NOMO-1 (cell line): ENCODE measurements around the gene PAPPA2.
"Not testable (repeated sequence)": the region's sequence is repeated elsewhere in the genome, so short reads cannot be mapped to it uniquely, and the experiment has no call there.

Experiments
- DNase-seq, 2 experiments: peaks; one replicate each; lab custom pipeline; 2025; ENCODE audit not compliant: unreplicated experiment in 2 of 2; lab: John Stamatoyannopoulos, UW

Gene PAPPA2

DNA sequence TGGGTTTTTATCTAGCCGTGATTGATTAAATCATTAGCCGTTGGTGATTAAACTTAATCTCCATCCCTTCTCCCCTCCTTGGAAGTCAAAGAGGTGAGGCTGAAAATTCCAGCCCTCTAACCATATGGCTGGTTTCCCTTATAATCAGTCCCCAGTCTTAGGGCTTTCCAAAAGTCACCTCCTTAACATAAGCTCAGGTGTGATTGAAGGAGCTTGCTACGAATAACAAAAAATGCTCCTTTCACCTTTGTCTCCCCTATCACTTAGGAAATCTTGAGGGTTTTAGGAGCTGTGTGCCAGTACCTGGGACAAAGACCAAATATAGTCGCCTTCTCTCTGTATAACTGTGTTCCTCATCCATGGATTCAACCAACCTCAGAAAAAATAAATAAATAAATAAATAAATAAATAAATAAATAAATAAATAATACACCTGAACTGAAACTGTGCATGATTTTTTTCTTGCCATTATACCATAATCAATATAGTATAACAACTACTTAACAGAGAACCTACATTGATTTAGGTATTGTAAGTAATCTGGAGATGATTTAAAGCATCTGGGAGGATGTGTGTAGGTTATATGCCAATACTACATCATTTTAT is 82.2 kb downstream of the PAPPA2 start:
- no peak for DNase-seq

DNA sequence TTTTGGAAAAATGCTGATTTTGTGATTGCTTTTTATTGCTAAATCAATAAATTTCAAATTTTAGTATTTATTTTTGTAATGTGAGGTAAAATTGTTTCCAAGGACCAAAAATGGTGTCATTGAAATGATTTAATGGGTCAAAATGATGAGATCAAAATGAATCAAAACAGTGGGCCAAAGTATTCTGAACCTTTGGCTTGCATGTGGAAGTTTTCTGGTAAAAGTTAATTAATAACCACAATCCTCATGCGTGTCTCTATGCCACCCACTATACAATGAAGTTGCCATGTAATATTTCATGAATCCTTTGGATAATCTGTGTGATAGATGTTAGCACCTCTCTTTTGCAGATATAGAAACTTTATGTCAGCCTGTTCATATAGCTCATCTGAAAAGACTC is 83.8 kb downstream of the PAPPA2 start:
- DNase-seq = no peak

DNA sequence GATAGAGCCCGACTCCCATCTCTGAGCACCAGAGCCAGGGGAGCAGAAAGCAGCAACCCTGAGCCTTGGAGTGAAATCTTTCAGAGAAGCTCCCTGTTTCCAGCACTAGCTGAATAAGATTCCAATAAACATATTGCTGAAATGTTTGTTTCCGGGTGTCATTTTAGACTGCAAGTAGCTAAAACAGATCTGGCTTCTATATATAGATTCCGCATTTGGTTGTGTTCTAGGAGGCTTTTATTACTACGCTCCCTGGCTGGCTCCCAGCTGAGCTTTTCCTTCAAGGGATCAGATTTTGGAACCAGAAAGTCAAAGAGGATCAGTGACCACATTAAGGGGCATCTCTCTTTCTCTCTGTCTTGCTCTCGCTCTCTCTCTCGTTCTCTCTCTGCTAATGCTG is 88.2 kb downstream of the PAPPA2 start:
- DNase-seq = no peak

DNA sequence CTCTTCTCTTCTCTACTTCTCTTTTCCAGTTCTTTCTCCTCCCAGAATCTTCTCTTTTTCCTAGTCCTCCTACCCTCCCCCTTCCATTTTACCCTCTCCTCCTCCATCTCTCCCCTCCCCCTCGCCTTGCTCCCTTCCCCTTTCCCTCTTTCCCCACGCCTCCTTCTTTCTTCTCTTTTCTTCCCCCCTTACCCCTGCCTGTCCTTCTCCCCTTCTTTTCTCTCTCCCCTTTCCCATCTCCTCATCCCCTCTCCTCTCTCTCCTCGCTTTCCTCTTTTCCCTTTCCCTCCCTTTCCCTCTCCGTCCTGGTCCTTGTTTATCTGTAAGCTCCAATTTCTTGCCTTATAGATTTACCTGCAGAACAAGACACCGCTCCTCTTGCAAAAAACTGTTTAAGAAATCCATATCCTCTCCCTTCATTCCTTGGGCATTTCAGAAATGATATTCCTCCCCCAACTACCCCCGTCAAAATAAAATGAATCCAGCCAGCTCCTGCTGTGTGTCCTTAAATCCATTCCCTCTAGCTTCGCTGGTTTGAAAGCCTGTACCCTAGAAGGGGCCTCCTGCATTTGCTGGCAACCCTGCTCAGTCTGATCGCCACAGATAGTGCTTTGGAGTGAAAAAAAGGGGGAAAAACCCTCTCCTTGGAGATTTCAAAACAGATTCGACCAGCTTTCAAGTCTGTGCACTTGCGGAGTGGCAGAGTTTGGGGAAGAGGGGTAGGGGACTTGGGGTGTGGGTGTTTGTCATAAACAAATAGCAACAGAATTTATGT is 89.4 kb downstream of the PAPPA2 start:
- no peak for DNase-seq

DNA sequence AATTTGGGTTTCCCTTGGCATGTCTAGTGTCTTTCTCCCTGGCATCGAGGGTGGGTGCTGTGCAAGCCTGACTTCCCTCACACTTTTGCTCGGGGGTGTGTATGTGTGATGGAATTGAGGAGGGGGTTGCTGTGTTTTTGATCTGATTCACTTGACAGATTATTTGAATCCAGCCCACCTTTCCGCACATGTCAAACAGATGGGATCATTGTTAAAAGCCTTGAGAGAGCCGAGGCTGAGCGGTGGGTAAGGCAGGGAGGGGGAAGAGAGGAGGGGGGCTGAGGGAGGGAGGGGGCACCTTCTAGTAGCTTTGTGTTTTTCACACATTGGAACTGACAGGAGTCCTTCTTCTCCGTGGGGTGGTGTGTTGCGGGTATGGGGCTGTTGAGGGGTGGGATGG is 90.0 kb downstream of the PAPPA2 start:
- no peak for DNase-seq

DNA sequence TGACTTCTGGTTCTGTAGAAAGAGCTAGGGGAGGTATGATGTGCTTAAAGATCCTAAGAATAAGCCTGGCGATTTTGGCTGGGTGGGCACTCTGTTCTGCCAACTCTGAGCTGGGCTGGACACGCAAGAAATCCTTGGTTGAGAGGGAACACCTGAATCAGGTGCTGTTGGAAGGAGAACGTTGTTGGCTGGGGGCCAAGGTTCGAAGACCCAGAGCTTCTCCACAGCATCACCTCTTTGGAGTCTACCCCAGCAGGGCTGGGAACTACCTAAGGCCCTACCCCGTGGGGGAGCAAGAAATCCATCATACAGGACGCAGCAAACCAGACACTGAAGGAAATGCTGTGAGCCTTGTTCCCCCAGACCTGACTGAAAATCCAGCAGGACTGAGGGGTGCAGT is 93.3 kb downstream of the PAPPA2 start:
- DNase-seq = no peak

DNA sequence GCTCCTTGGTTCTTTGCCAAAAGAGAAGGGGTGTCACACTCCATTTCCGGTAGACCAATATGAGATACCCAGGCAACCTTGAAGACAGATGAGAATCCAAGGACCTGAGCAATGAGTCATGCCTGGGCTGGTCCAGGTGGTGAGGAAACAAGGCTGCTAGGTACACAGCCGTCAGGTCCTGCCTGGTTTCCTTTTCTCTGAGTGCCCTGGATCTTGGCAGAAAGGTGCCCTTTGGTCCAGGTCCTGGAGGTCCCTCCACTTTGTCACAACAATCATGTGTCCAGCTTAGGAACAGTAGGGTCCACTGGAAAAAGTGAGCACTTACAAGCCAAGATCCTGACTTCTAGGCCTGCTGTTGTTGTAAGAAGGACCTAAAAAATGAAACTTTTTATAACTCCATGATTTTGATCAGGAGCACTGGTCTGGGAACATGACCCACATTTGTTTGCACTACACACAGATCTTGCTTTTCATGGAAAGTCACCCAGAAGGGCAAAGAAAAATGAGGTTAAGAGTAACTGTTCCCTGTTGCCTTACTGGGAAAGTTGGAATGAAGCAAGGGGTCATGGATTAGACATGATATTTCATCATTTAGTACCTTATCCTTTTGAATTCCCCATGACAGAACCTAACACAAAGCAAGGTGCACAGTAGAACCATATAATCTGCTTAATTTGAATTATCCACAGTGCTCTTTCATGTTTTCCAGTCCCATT is 94.7 kb downstream of the PAPPA2 start:
- DNase-seq = no peak

DNA sequence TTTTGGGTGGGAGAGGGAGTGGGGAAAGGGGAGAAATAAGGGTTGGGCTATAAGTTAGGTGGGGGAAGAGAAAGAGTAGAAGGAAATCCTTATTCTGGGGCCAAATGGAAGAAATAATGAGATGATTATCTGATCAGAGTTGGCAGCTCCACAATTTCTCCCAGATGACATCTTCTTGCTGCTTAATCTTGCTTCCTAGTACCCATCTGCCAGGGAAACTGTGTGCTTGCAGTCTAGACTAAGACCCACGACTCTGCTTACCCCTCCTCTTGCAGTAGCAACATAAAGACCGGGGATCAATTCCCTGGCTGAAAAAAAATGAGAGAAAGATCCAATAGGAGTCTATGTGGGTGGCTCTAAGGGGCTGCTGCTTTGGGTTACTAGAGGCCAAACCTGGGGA is 95.6 kb downstream of the PAPPA2 start:
- DNase-seq = no peak

DNA sequence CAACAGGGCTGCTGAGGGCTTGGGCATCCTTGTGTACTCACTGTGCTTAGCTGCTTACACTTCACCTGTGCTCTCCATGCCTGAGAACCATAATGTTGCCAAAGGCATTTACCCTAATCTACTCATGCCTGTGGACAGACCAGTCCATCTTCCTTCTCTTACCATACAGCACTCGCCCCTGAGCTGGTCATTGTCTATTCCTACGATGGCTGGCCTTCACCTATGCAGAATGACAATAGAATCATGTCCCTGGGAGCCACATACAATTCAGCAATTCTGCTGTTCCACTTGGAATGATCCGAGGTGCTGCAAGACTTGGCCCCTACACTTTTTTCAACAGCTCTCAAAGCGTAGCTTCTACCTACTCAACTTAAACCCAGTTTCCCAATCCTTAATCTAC is 96.5 kb downstream of the PAPPA2 start:
- no peak for DNase-seq

DNA sequence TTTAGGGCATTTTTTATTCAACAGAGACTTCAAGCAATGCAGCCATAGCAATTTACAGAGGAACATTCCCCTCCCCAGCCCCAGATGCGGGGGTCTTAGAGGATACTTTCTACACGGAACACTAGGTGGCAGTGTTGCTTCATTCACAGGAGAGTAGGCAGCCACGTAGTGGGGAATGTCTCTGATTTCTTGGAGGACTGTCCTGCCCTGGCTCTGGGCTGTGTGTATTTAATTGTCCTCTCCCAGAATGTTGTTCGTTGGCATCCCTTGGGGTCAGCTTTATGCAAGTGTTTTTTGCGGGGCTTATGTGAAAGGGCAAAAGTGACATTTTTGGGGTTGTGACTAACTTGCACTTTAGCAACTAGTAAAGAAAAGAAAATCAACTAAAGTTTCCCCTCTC is 96.9 kb downstream of the PAPPA2 start:
- DNase-seq = peak; percentile 8 to 59

DNA sequence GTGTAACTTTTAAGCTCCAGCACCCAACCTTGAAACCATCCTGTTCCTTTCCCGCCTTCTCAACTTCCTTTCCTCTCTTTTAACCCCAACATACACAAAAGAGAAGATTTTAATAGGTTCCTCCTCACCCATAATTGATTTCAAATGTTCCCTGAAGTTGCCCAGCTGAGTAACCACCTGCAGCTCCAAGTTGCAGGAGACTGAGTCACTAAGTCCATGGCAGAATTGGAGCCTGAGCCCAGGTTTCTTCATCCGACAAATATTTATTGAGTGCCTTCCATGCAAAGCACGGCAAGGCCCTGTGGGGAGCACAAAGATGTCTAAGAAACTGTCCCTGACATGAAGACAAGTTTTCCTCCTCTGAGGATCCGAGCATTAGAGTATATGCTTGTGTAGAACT is 97.7 kb downstream of the PAPPA2 start:
- no peak for DNase-seq

DNA sequence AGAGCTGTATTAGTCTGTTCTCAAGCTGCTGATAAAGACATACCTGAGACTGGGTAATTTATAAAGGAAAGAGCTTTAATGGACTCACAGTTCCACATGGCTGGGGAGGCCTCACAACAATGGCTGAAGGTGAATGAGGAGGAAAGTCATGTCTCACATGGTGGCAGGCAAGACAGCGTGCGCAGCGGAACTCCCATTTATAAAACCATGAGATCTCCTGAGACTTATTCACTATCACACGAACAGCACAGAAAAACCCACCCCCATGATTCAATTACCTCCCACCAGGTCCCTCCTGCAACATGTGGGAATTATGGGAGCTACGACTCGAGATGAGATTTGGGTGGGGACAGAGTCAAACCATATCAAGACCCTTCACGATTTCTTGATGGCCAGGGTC is 98.8 kb downstream of the PAPPA2 start:
- DNase-seq = not testable (repeated sequence)

DNA sequence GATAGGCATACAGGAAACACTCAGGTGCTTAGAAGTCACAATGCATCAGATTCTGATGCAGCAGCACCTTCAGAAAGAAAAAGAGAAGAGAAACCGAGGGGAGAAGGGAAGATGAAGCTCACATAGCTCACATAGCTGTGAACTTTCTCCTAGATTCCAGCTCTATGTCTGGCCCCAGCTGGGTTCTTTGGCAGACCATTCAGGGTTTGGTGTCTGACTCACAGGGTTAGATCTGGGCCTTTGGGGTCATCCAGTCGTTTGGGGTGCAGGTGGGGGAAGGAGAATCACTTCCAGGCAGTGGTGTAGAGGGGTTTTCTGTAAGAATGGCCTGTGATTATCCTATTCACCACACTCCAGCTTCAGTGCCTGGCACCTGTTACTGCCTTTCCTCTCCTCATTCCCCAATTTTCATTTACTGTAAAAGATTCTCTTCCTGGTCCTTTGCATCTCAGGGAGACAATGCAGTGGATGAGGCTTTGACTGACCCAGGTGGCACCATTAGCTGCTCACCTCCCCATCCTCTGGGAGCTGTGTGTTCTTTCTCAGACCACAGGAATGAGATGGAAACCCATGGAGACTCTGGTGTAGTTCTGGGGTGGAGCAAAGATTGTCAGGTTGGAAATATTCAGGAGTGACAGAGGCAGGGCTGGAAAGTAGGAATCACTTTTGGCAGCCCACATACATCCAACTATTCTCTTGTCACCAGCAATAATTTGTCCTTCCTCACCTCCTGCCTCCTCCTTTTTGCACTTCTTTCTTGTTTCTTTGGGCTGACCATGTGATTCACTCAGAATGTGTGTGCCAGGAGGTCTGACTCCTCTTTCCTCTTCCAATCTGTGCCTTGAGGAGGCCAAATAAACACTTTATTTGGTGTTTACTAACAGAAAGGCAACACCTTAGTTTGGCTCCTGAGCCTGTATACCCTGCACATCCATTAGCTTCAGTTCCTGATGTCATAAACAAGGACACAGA is 103.3 kb downstream of the PAPPA2 start:
- DNase-seq = no peak

DNA sequence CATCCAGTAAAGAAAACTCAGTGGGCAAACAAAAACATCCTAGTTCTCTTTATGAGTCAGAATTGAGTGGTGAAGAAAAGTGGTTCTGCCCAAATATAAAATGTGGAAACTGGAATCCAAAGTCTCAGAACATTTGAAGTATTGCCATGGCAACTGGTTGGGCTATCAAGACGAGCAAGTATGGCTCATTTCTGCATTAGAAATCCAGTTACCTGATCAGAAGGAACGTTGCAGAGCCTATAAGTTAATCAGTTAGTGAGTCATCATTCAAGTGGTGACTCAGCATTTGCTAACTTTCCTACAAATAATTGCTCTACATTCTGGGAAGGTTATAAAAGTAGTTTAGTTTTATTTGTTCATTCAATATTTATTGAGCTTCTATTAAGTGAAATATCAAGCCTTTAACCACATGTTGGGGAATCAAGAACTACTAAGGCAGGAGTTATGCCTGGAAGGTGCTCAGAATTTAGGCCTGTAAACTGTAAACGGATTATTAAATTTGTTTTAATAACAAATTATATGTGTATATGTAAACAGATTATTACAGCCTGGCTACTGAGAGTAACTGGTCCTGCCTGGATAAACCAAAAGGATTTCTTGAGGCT is 104.3 kb downstream of the PAPPA2 start:
- peak in 1 of 2 experiments; percentile 26 for DNase-seq

DNA sequence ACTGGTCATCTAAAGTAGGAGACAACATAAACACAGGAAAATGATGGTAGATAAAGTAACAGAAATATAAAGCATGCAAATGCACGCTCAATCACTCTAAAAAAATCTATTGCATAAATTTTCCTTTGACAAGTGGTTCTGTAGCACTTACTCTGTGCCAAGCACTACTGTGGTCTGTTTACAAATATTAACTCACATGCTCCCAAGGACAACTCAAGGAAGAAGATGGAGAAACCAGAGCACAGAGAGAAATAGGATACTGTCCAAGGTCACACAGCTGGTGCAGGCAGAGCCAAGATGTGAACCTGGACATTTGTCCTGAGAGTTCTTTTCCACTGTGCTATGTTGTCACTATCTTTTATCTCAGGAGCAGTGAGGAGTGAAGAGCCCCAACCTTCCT is 105.2 kb downstream of the PAPPA2 start:
- no peak for DNase-seq

DNA sequence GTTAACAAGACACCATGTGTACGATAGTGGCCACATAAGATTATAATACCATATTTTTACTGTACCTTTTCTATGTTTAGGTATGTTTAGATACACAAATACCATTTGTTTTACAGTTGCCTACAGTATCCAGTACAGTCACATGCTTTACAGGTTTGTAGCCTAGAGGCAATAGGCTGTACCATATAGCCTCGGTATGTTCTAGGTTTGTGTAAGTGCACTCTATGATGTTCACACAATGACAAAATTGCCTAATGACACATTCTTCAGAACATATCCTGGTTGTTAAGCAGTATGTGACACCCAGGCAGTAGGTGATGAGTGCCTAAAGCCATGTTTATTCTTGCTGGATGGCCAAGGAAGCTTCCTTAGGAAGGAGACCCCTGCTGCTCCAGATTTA is 111.8 kb downstream of the PAPPA2 start:
- DNase-seq = no peak

DNA sequence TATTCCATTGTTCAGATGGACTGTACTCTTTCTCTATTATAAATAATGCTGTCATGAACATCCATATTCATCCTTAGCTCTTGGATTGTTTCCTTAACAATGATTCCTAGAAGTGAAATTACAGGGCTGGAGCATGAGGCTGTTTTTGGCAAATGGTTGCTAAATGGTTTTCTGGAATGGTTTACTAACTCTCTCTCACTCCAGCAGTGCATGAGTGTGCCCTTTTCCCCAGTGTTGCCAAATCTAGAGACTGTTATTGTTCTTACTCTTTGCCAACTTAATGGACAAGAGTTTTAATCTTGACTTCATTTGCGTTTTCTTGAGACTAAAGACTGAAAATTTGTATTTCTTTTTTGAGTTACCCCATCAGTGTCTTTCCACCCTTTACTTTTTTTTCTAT is 113.0 kb downstream of the PAPPA2 start:
- DNase-seq = no peak

DNA sequence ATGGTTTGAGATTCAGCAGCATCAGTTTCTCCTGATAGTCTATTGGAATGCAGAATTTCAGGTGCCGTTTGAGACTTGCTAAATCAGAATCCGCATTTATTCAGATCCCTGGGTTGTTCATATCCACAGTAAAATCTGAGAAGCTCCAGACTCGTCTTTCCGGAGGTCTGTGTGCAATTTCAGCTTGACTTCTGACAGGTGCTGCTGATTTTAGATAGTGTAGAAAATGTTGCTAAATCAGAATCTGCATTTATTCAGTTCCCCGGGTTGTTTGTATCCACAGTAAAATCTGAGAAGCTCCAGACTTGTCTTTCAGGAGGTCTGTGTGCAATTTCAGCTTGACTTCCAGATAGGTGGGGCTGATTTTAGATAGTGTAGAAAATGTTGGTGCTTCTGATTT is 113.7 kb downstream of the PAPPA2 start:
- DNase-seq = no peak

DNA sequence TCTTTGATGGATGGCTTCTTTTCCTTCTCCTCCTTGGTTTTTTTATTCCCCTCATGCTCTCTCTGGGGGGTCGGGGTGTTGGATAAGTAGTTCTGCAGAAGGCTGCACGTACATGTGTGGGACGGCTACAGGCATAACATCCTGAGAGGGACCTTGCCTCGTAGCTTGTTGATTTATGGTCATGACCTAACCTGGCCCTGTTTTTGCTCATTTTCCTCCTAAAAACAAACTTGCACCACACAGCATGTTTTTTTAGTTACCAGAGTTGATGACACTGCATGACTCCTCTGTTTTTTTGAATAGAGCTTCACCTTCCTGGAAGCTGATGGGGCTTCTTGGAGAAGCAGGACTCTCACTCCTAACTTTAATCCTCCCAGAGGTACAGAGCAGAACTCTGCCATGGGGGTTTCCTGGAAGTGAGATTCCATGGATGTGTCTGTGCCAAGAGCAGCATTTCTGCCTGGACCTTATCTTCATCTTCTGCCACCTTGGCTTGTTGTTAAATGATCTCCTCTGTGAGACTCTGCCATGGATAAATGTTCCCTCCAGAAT is 114.7 kb downstream of the PAPPA2 start:
- no peak for DNase-seq

DNA sequence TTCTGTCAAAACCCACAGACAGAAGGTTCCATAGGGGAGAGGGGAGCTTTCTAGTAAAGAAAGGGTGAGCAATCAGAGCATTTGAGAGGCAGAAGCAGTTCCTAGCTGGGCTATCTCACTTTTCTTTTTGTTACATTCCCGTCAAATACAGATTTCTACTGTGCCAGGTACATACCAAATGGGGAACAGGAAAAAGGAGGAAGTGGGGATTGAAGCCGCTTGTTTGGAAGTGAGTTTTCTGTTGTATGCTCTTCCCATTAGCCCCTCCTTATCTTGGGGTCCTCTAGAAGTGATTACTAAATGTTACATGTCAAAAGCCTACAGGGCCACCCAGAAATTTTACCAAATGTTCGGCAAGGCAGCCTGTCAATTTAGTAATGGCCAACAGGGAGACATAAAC is 116.1 kb downstream of the PAPPA2 start:
- no peak for DNase-seq
